Skeletal muscle cell (primary cell): ENCODE data around the gene MPP2.
A peak's percentile ranks its signal among the peaks of the same experiment; 100 is the strongest.
"Not testable (repeated sequence)": the region's sequence is repeated elsewhere in the genome, so short reads cannot be mapped to it uniquely, and the experiment has no call there.

Source experiments
- DNase-seq: peaks from one replicate; pipeline ENCODE4 v3.0.0-alpha.2; 2010; ENCODE audit warnings: low read depth
- H3K4me3 ChIP-seq: 2 replicates; pipeline ENCODE4 v1.5.1; 2011; ENCODE audit warnings: low read depth, mild to moderate bottlenecking, control low read depth, low read length, moderate library complexity

MPP2 gene

GRCh38 chr17:43932923-43933322, 25.6 kb upstream of the MPP2 start:
- DNase-seq: no peak
- H3K4me3 ChIP-seq: no peak overlapping the region

GRCh38 chr17:43932357-43932756, 25.0 kb upstream of the MPP2 start:
- no peak for DNase-seq
- no peak overlapping the region for H3K4me3 ChIP-seq

GRCh38 chr17:43931062-43931571, 23.8 kb upstream of the MPP2 start:
- H3K4me3 ChIP-seq: no peak overlapping the region
- DNase-seq: no peak

- no peak overlapping the region for H3K4me3 ChIP-seq
- DNase-seq: no peak
These were observed 21.3 kb upstream of the MPP2 start for GRCh38 chr17:43928609-43929008.

- not testable (repeated sequence) for DNase-seq
These were observed 20.6 kb upstream of the MPP2 start for GRCh38 chr17:43927929-43928328.

GRCh38 chr17:43927060-43927864, 19.9 kb upstream of the MPP2 start:
- DNase-seq: no peak
- peak overlapping the region; percentile 27 for H3K4me3 ChIP-seq

More at GRCh38 chr17:43927929-43928328, 20.6 kb upstream of the MPP2 start:
- not testable (repeated sequence) for H3K4me3 ChIP-seq

GRCh38 chr17:43924558-43924957, 17.2 kb upstream of the MPP2 start:
- DNase-seq: no peak
- H3K4me3 ChIP-seq: no peak overlapping the region

GRCh38 chr17:43920500-43921095, 13.3 kb upstream of the MPP2 start:
- DNase-seq: no peak
- no peak overlapping the region for H3K4me3 ChIP-seq

- no peak overlapping the region for H3K4me3 ChIP-seq
- no peak for DNase-seq
These were observed 10.7 kb upstream of the MPP2 start for GRCh38 chr17:43918026-43918389.

GRCh38 chr17:43917348-43918025, 10.2 kb upstream of the MPP2 start:
- no peak for DNase-seq
- H3K4me3 ChIP-seq: no peak overlapping the region

GRCh38 chr17:43917016-43917347, 9.6 kb upstream of the MPP2 start:
- no peak for DNase-seq
- H3K4me3 ChIP-seq: no peak overlapping the region

GRCh38 chr17:43916385-43916784, 9.0 kb upstream of the MPP2 start:
- DNase-seq: no peak

GRCh38 chr17:43915559-43915958, 8.2 kb upstream of the MPP2 start:
- no peak for DNase-seq

More at GRCh38 chr17:43916385-43916784, 9.0 kb upstream of the MPP2 start:
- no peak overlapping the region for H3K4me3 ChIP-seq

GRCh38 chr17:43914451-43914850, 7.1 kb upstream of the MPP2 start:
- H3K4me3 ChIP-seq: no peak overlapping the region
- DNase-seq: no peak

More at GRCh38 chr17:43915559-43915958, 8.2 kb upstream of the MPP2 start:
- H3K4me3 ChIP-seq: no peak overlapping the region

GRCh38 chr17:43913584-43913983, 6.2 kb upstream of the MPP2 start:
- DNase-seq: no peak
- H3K4me3 ChIP-seq: no peak overlapping the region

- no peak for DNase-seq
- H3K4me3 ChIP-seq: no peak overlapping the region
These were observed 5.4 kb upstream of the MPP2 start for GRCh38 chr17:43912635-43913304.

GRCh38 chr17:43911904-43912303, 4.6 kb upstream of the MPP2 start:
- no peak overlapping the region for H3K4me3 ChIP-seq

GRCh38 chr17:43909537-43910231, 2.3 kb upstream of the MPP2 start:
- no peak for DNase-seq
- no peak overlapping the region for H3K4me3 ChIP-seq

More at GRCh38 chr17:43911904-43912303, 4.6 kb upstream of the MPP2 start:
- no peak for DNase-seq

GRCh38 chr17:43907998-43908721, 824 bp upstream of the MPP2 start:
- peak overlapping the region; percentile 86 for H3K4me3 ChIP-seq
- DNase-seq: no peak
